A673 (cell line): Measurements from ENCODE around the gene FGFR2. TPM values are rescaled to one million over a fixed set of nuclear protein-coding genes. Genes with fewer than 3 reads are reported as not detected.

ENCODE experiments used
- BruUV-seq: library from RNA; stranded (reverse); fragments of 400-500 nt; replicated peaks from 2 replicates; lab custom pipeline; 2021; lab: Mats Ljungman, UMichigan
- CTCF ChIA-PET: fragments of 300-600 bp; sonication (Branson Sonifier 250); formaldehyde crosslinking; loops from one replicate; lab custom pipeline; 2022; ENCODE audit warnings: antibody characterized with exemption; lab: Charles Lee
- POLR2A ChIA-PET: fragments of 300-600 bp; sonication (Branson Sonifier 250); formaldehyde crosslinking; loops from one replicate; lab custom pipeline; 2022; ENCODE audit warnings: antibody characterized with exemption; ENCODE audit not compliant: low non-redundant PET; lab: Charles Lee
- DNase-seq: peaks from one replicate; pipeline ENCODE4 v3.0.0-alpha.2; 2015; ENCODE audit warnings: low spot score
- H3K27ac ChIP-seq: fragments of 200-600 bp; sonication (generic); 2 replicates; pipeline ENCODE4 v1.5.1; 2016; ENCODE audit warnings: mixed run types, low read depth, mild to moderate bottlenecking, mixed read lengths, antibody characterized with exemption, low read length; ENCODE audit not compliant: poor library complexity, severe bottlenecking
- H3K27me3 ChIP-seq: fragments of 200-600 bp; sonication (generic); replicated peaks from 2 replicates; pipeline ENCODE4 v1.6.1; 2017; ENCODE audit warnings: mixed run types, low read depth, mild to moderate bottlenecking, mixed read lengths, antibody characterized with exemption, low read length; ENCODE audit not compliant: insufficient read depth, poor library complexity
- H3K36me3 ChIP-seq: fragments of 200-600 bp; sonication (generic); 2 replicates; pipeline ENCODE4 v1.6.1; 2016; ENCODE audit warnings: mixed run types, mild to moderate bottlenecking, mixed read lengths, antibody characterized with exemption, low read length; ENCODE audit not compliant: insufficient read depth, poor library complexity, severe bottlenecking
- H3K4me1 ChIP-seq: fragments of 200-600 bp; sonication (generic); 2 replicates; pipeline ENCODE4 v1.6.1; 2017; ENCODE audit warnings: mixed run types, mild to moderate bottlenecking, mixed read lengths, antibody characterized with exemption, low read length; ENCODE audit not compliant: insufficient read depth, poor library complexity, severe bottlenecking
- H3K4me3 ChIP-seq: fragments of 200-600 bp; sonication (generic); 2 replicates; pipeline ENCODE4 v1.5.1; 2016; ENCODE audit warnings: low read depth, mixed run types, mild to moderate bottlenecking, mixed read lengths, low read length; ENCODE audit not compliant: poor library complexity, severe bottlenecking
- H3K9me3 ChIP-seq: fragments of 200-600 bp; sonication (generic); 2 replicates; pipeline ENCODE4 v1.6.1; 2016; ENCODE audit warnings: mixed run types, low read depth, mild to moderate bottlenecking, mixed read lengths, antibody characterized with exemption, low read length; ENCODE audit not compliant: poor library complexity, severe bottlenecking
- EZH2 ChIP-seq: fragments of 200-600 bp; sonication (generic); IDR thresholded peaks from 2 replicates; pipeline ENCODE4 v1.6.1; 2017; ENCODE audit warnings: borderline replicate concordance, low read depth, mild to moderate bottlenecking, mixed read lengths, antibody characterized with exemption, low read length; ENCODE audit not compliant: poor library complexity, severe bottlenecking
- intact Hi-C: fragments of 100-400 bp; cut with micrococcal nuclease; formaldehyde crosslinking; loops from one replicate; pipeline ENCODE4 v1.10.0; 2022; ENCODE audit not compliant: unreplicated experiment
- total RNA-seq: library from RNA; stranded (reverse); gene quantifications from 2 replicates; pipeline ENCODE4 v1.2.3, GENCODE V29; 2021
- TF ChIP-seq, protein P1 (sequence below): fragments of 300-800, 200-600 bp; sonication (generic); conservative IDR thresholded peaks from 2 replicates; pipeline ENCODE4 v1.5.1; 2017; ENCODE audit warnings: low read depth, mild to moderate bottlenecking, antibody characterized with exemption, low read length, moderate library complexity, mixed read lengths

Gene FGFR2
- total RNA-seq, 1 experiment from 2014 or later: 0.60 TPM

DNA sequence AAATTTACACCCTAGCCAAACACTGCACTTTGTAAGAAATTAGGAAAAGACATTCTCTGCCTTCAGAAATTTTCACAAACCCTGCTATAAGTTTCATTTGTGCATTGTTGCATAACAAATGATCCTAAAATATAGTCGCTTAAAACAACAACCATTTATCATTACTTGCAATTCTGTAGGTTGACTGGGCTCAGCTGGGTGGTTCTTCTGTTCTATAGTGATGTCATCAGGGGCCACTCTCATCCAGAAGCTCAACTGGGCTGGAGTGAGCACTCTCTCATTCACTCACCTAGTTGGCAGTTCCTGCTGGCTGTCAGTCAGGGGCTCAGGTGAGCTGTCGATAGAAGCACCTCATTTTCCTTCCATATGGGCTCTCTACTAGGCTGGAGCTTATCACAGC is 20.7 kb upstream of the FGFR2 start:
- DNase-seq: no peak
- Histone ChIP-seq H3K4me1 (no peaks in the 10 kb centered on the region), H3K36me3 (no peaks in the 10 kb centered on the region), H3K9me3 (no peaks in the 10 kb centered on the region), H3K27ac (no peak overlapping the region), H3K4me3 (no peak overlapping the region), H3K27me3 (no peaks in the 10 kb centered on the region)
- ChIA-PET CTCF (no interaction called here), POLR2A (no interaction called here)
- intact Hi-C loops: no loop called here
- BruUV-seq: no TSS peak
- TF ChIP-seq EZH2: no peak
- TF ChIP-seq, protein P1, sequence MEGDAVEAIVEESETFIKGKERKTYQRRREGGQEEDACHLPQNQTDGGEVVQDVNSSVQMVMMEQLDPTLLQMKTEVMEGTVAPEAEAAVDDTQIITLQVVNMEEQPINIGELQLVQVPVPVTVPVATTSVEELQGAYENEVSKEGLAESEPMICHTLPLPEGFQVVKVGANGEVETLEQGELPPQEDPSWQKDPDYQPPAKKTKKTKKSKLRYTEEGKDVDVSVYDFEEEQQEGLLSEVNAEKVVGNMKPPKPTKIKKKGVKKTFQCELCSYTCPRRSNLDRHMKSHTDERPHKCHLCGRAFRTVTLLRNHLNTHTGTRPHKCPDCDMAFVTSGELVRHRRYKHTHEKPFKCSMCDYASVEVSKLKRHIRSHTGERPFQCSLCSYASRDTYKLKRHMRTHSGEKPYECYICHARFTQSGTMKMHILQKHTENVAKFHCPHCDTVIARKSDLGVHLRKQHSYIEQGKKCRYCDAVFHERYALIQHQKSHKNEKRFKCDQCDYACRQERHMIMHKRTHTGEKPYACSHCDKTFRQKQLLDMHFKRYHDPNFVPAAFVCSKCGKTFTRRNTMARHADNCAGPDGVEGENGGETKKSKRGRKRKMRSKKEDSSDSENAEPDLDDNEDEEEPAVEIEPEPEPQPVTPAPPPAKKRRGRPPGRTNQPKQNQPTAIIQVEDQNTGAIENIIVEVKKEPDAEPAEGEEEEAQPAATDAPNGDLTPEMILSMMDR: no peak

DNA sequence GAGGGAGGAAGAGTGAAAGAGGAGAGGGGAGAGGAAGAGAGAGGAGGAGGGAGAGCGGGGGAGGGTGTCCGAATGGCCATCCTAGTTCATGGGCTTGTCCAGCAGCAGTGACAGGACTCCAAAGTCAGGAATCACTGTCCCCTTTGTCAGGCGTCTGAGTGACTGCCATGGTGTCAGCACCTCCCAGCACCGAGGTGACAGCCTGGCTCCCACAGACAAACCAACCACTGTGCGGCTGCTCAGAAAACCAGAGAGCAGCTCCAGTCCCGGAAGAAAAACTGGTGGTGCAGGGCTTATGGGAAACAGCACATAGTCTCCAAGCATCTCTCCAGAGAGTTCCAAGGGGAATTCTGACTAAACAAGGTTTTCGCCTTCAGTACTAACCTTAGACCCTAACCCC is 18.9 kb upstream of the FGFR2 start:
- Histone ChIP-seq H3K9me3 (no peaks in the 10 kb centered on the region), H3K4me1 (no peaks in the 10 kb centered on the region), H3K27ac (no peak overlapping the region), H3K36me3 (no peaks in the 10 kb centered on the region), H3K27me3 (peaks cover 3% of the 10 kb centered on the region), H3K4me3 (no peak overlapping the region)
- CTCF ChIA-PET: no interaction called here
- POLR2A ChIA-PET: no interaction called here
- no TSS peak for BruUV-seq
- TF ChIP-seq, protein P1: no peak
- no peak for TF ChIP-seq EZH2
- intact Hi-C loops: no loop called here
- no peak for DNase-seq

DNA sequence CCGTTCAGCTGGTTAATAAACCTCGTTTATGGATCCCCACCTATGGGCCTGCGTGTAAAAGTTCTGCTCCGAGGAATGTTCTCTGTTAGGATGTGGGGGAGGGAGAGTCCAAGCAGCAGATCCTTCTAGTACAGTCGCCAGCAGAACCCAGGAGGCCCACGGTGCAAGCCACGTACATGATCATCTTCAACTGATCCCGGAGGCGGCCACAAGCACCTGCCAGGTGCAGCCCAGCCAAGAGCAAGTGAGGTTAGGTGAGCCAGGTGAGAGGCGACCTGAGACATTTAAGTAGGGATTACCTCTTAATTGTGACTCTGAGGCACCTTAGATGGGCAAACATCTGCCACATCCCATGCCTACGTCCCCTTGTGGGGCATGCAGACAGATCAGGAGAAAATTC is 18.0 kb upstream of the FGFR2 start:
- POLR2A ChIA-PET: no interaction called here
- no TSS peak for BruUV-seq
- CTCF ChIA-PET: no interaction called here

More for the DNA sequence above, 18.0 kb upstream of the FGFR2 start:
- no peak overlapping the region for H3K4me3 ChIP-seq
- H3K36me3 ChIP-seq: no peaks in the 10 kb centered on the region
- peaks cover 3% of the 10 kb centered on the region for H3K27me3 ChIP-seq
- H3K4me1 ChIP-seq: no peaks in the 10 kb centered on the region
- no peaks in the 10 kb centered on the region for H3K9me3 ChIP-seq
- no peak for DNase-seq
- intact Hi-C loops: no loop called here
- no peak overlapping the region for H3K27ac ChIP-seq
- no peak for TF ChIP-seq EZH2
- TF ChIP-seq, protein P1: no peak
